NCI-H2029 (cell line): Measurements from ENCODE around the gene SCUBE1.

Experiments used
- DNase-seq: peaks from one replicate; lab custom pipeline; 2025; lab: John Stamatoyannopoulos, UW

SCUBE1 gene

DNA sequence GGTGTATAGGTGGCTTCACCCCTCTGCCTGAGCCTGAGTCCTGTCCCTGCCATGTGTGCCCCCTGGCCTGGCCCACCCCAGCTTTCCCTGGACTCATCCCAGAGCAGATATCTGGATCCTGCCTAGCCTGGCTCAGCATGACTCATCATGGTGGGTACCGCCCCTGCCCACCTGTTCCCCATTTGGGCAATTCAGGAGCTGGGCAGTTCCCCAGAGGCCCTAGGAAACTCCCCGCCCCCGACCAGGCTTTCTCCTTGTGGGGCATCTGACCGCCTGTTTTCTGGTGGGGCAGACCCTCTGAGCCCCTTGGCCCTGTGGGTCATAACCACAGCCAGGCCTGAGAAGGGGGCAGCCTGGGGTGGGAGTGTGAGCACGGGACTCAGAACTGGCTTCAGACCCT is 187.4 kb downstream of the SCUBE1 start:
- no peak for DNase-seq

DNA sequence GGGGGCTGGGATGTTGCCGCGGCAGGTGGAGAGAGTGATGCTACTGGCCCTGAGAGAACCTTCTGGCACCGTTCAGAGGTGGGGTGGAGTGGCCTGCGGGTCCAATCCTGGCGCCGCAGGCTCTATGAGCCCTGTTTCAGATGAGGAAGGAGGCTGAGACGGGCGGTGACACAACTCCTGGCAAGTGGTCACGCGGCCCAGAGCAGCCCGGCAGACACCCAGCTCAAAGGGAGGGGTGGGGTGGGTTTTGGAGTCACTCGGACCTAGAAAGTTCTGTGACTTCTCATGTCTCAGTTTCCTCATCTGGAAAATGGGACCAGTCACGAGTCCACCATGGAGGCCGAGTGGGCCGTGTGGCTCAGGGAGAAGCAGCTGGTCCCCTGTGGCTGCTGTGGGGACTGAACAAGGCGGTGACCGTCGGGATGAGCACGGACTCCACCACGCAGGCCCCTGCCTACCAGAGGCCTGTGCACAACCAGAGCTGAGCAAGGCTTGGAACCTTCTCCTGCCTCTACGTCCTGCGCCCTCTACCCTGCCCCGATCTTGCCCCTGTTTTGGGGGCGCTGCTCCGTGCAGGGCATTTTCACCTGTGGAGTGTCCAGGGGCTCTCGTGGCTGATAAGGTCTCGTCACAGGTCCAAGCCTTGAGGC is 188.2 kb downstream of the SCUBE1 start:
- DNase-seq, result no peak

DNA sequence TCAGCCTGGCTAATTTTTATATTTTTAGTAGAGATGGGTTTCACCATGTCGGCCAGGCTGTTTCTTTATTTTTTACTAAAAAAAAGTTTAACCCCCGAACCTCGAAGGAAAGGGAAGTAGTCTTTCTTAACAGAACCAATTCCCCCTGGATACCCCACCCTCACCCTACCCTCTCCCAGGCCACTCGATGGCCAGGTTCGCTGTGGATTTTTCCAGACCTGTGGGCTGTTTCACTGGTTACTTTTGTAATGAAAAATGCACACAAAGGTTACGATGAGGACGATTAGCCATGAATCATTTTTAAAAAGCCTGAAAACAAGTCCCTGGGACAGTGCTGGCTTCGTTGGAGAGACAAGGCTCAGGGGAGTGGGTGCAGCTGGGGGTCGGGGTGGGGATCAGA is 189.3 kb downstream of the SCUBE1 start:
- no peak for DNase-seq

- peak; percentile 47 for DNase-seq
Measured at GRCh38 chr22:43152357-43153071, 190.7 kb downstream of the SCUBE1 start.

GRCh38 chr22:43152003-43152356 is 191.2 kb downstream of the SCUBE1 start:
- DNase-seq, result no peak

DNA sequence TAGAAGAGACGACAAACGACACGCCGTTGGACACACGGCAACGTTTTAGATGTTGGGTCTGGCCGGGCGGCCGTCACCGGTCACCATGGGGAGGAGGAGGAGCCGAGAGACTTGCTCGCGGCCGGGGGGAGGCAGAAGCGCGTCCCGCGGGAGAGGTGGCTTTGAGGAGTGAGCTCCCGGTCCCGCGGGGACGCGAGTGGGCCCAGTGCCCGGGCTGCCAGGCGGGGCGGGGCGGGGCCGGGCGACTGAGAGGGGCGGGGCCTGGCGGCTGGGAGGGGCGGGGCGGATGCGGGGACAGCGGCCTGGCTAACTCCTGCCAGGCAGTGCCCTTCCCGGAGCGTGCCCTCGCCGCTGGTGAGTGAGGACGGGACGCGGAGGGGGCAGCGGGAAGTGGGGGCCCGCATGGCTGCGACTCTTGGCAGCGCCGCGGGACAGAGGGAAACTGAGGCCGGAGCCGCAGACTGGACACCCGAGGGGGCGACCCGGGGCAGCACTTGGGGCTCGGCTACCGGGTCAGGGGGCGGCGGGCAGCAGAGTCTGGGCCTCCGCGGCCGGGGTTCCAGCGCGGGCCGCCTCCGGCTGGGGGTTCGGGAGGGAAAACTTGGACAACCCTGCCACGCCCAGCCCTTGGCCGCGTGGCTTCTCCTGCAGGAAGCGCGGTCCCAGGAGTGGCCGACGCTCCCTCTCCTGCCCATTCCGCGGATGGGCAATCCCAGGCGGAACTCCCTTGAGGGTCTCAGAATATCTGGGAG is 191.7 kb downstream of the SCUBE1 start, which contains the start of gene TSPO:
Gene TSPO (plus strand): TSS at position 309 of the 752 bp plus-strand sequence. CDS start 7,680 bp downstream, outside the sequence.
- DNase-seq, result no peak

DNA sequence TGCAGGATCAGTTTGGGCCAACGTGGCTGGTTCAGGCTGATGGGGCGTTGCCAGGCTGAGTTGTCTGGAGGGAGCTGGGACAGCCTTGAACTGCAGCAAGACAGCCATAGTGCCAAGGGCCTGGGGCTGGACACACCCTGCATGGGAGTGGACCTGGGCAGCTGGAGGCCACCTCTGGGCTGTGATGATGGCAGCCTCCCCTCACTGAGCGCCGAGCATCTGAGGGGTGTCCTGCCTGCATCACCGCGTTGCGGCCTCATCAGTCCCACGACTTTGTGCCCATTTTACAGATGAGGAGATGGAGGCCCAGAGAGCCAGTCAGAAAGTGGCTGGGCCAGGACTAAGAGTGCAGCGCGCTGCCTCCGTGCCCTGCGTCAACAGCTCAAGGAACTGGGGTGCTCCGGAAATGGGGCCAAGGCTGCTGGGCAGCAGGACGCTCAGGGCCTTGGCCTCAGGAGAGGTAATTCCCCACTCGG is 192.4 kb downstream of the SCUBE1 start:
- DNase-seq, result no peak

DNA sequence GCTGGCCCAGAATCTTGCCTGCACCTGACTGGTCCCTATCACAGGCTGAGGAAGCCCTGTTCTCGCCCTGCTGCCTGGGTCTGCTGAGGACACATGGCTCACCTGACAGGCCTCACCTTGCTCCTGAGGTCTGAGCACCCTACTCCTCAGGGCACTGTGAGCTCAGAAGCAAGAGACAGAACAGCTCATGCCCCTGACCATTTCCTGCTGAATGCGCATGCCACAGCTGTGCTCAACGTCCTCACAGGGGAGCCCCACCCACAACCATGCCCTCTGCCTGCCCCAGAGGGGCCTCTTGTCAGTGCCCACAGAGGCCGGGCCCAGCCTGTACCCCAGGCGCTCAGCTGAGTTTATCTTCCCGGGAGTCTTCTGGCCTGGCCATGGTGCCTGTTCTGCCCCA is 194.6 kb downstream of the SCUBE1 start:
- DNase-seq, result no peak

DNA sequence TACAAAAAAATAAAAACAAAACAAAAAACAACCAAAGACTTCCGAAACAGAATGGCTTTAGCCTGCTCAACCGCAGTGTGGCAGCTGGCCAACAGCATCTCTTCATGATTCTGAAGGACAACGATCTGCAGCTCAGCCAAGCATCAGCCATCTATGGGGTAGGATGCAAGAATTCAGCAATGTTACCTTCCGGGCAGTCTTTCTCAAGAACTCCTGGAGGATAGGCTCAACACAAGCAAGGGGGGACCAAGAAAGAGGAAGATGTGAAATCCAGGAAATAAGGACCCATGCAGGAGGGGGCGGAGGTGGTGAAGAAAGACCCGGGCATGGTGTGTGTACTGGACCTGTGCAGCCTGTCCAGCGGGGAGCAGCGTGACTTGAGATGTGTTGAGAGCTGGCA is 195.4 kb downstream of the SCUBE1 start:
- no peak for DNase-seq
